OCI-LY7 (cell line): ENCODE measurements around the gene RAPGEF5. TPM values are rescaled to one million over a fixed set of nuclear protein-coding genes. Genes with fewer than 3 reads are reported as not detected.

Experiments
- BruUV-seq: library from RNA; stranded (reverse); fragments of 400-500 nt; replicated peaks from 2 replicates; lab custom pipeline; 2021; lab: Mats Ljungman, UMichigan
- CTCF ChIA-PET: fragments of 300-600 bp; sonication (Branson Sonifier 250); formaldehyde crosslinking; loops from one replicate; lab custom pipeline; 2022; ENCODE audit warnings: antibody characterized with exemption; ENCODE audit not compliant: unreplicated experiment; lab: Charles Lee
- POLR2A ChIA-PET: fragments of 300-600 bp; sonication (Branson Sonifier 250); formaldehyde crosslinking; loops from one replicate; lab custom pipeline; 2022; ENCODE audit warnings: antibody characterized with exemption; lab: Charles Lee
- DNase-seq: peaks from one replicate; pipeline ENCODE4 v3.0.0-alpha.2; 2015; ENCODE audit warnings: low spot score
- H2AFZ ChIP-seq: fragments of 200-600 bp; sonication (generic), shearing (Covaris generic); 2 replicates; pipeline ENCODE4 v1.6.1; 2014; ENCODE audit warnings: mild to moderate bottlenecking, antibody characterized with exemption, low read length, moderate library complexity
- H3K27ac ChIP-seq: fragments of 200-600 bp; sonication (generic); 2 replicates; pipeline ENCODE4 v1.5.1; 2014; ENCODE audit warnings: mixed run types, low read depth, mild to moderate bottlenecking, moderate library complexity, low read length, inconsistent platforms; ENCODE audit not compliant: poor library complexity, severe bottlenecking
- H3K36me3 ChIP-seq: fragments of 200-600 bp; sonication (generic); 2 replicates; pipeline ENCODE4 v1.6.1; 2014; ENCODE audit warnings: mild to moderate bottlenecking, antibody characterized with exemption, low read length, moderate library complexity, mixed read lengths; ENCODE audit not compliant: insufficient read depth
- H3K4me1 ChIP-seq: fragments of 200-600 bp; sonication (generic); 2 replicates; pipeline ENCODE4 v1.5.1; 2014; ENCODE audit warnings: mild to moderate bottlenecking, low read length; ENCODE audit not compliant: insufficient read depth, poor library complexity, severe bottlenecking
- H3K4me2 ChIP-seq: fragments of 200-600 bp; sonication (generic); 2 replicates; pipeline ENCODE4 v1.6.1; 2014; ENCODE audit warnings: mild to moderate bottlenecking, low read length
- H3K4me3 ChIP-seq: fragments of 200-600 bp; sonication (generic); 2 replicates; pipeline ENCODE4 v1.5.1; 2014; ENCODE audit warnings: mild to moderate bottlenecking, low read depth, low read length; ENCODE audit not compliant: poor library complexity, severe bottlenecking
- H3K79me2 ChIP-seq: fragments of 200-600 bp; sonication (generic); 2 replicates; pipeline ENCODE4 v1.6.1; 2016; ENCODE audit warnings: low read depth, mild to moderate bottlenecking, low read length, moderate library complexity, mixed read lengths; ENCODE audit not compliant: insufficient read depth
- H3K9me2 ChIP-seq: fragments of 200-600 bp; sonication (generic); 2 replicates; pipeline ENCODE4 v1.6.1; 2016; ENCODE audit warnings: mild to moderate bottlenecking, low read length, mixed read lengths; ENCODE audit not compliant: insufficient read depth
- H3K9me3 ChIP-seq: fragments of 200-600 bp; sonication (generic); 2 replicates; pipeline ENCODE4 v1.6.1; 2014; ENCODE audit warnings: mild to moderate bottlenecking, mixed run types, low read length, mixed read lengths
- H4K20me1 ChIP-seq: fragments of 200-600 bp; sonication (generic); 2 replicates; pipeline ENCODE4 v1.6.1; 2014; ENCODE audit warnings: mild to moderate bottlenecking, antibody characterized with exemption, low read length, moderate library complexity, mixed read lengths; ENCODE audit not compliant: insufficient read depth
- EZH2phosphoT487 ChIP-seq: fragments of 200-600 bp; sonication (generic); IDR thresholded peaks from 2 replicates; pipeline ENCODE4 v1.6.1; 2018; ENCODE audit warnings: low read depth, borderline replicate concordance, mild to moderate bottlenecking, mixed run types, antibody characterized with exemption, low read length, moderate library complexity, mixed read lengths
- intact Hi-C: fragments of 100-400 bp; cut with micrococcal nuclease; formaldehyde crosslinking; loops from one replicate; pipeline ENCODE4 v1.10.0; 2022; ENCODE audit not compliant: unreplicated experiment
- total RNA-seq, 2 experiments: library from RNA; depleted of rRNA in 1 of 2; stranded (reverse); fragments of >200 nt in 1 of 2; shearing (Covaris generic) in 1 of 2; gene quantifications; 2 replicates each; pipeline ENCODE4 v1.2.3, GENCODE V29; 2014 to 2022
- TF ChIP-seq, protein P1 (sequence below): fragments of 200-600 bp; sonication (generic); conservative IDR thresholded peaks from 2 replicates; pipeline ENCODE4 v1.5.1; 2014; ENCODE audit warnings: mild to moderate bottlenecking, antibody characterized with exemption, low read length, moderate library complexity, mixed read lengths

RAPGEF5 gene
- total RNA-seq, 2 experiments from 2014 or later, result 114 to 115 TPM

GRCh38 chr7:22111661-22112060 lies 245.3 kb downstream of the RAPGEF5 start:
- TF ChIP-seq, protein P1, sequence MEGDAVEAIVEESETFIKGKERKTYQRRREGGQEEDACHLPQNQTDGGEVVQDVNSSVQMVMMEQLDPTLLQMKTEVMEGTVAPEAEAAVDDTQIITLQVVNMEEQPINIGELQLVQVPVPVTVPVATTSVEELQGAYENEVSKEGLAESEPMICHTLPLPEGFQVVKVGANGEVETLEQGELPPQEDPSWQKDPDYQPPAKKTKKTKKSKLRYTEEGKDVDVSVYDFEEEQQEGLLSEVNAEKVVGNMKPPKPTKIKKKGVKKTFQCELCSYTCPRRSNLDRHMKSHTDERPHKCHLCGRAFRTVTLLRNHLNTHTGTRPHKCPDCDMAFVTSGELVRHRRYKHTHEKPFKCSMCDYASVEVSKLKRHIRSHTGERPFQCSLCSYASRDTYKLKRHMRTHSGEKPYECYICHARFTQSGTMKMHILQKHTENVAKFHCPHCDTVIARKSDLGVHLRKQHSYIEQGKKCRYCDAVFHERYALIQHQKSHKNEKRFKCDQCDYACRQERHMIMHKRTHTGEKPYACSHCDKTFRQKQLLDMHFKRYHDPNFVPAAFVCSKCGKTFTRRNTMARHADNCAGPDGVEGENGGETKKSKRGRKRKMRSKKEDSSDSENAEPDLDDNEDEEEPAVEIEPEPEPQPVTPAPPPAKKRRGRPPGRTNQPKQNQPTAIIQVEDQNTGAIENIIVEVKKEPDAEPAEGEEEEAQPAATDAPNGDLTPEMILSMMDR, result no peak
- no peak for TF ChIP-seq EZH2phosphoT487
- no peak overlapping the region for H2AFZ ChIP-seq
- no TSS peak for BruUV-seq
- H3K4me1 ChIP-seq, result no peaks in the 10 kb centered on the region
- H3K27ac ChIP-seq, result no peak overlapping the region
- ChIA-PET CTCF (no interaction called here), POLR2A (interaction anchor here (0.6 to 1.2 kb wide), 2 partner anchors 11 to 363 kb away, joined by 3 read pairs; no protein-coding TSS in a partner anchor)
- no peaks in the 10 kb centered on the region for H3K9me3 ChIP-seq
- no peak overlapping the region for H3K4me2 ChIP-seq
- intact Hi-C loops, result no loop called here
- no peaks in the 10 kb centered on the region for H3K9me2 ChIP-seq
- no peaks in the 10 kb centered on the region for H4K20me1 ChIP-seq
- H3K4me3 ChIP-seq, result no peak overlapping the region
- peaks cover 49% of the 10 kb centered on the region for H3K36me3 ChIP-seq
- no peaks in the 10 kb centered on the region for H3K79me2 ChIP-seq
- no peak for DNase-seq

- Histone ChIP-seq H3K36me3 (peaks cover 45% of the 10 kb centered on the region), H2AFZ (no peak overlapping the region), H4K20me1 (no peaks in the 10 kb centered on the region), H3K27ac (peak overlapping the region; percentile 18), H3K9me2 (no peaks in the 10 kb centered on the region), H3K4me3 (no peak overlapping the region), H3K79me2 (no peaks in the 10 kb centered on the region), H3K4me2 (no peak overlapping the region), H3K4me1 (no peaks in the 10 kb centered on the region), H3K9me3 (no peaks in the 10 kb centered on the region)
- intact Hi-C loops, result loop anchor here (1.0 kb wide), 2 partner anchors 378 to 389 kb away; partner anchors contain the start of gene STEAP1B
- ChIA-PET CTCF (interaction anchor here (1.6 to 1.7 kb wide), 2 partner anchors 27 to 375 kb away, joined by 4 to 5 read pairs; no protein-coding TSS in a partner anchor), POLR2A (interaction anchor here (0.6 to 1.2 kb wide), 2 partner anchors 11 to 18 kb away, joined by 3 to 5 read pairs; no protein-coding TSS in a partner anchor)
- BruUV-seq, result no TSS peak
- no peak for TF ChIP-seq EZH2phosphoT487
- TF ChIP-seq, protein P1, result no peak
- no peak for DNase-seq
Observed at GRCh38 chr7:22110881-22111280, 246.1 kb downstream of the RAPGEF5 start.

GRCh38 chr7:22110227-22110839 lies 246.6 kb downstream of the RAPGEF5 start:
- Histone ChIP-seq H2AFZ (no peak overlapping the region), H3K4me1 (no peaks in the 10 kb centered on the region), H3K36me3 (peaks cover 43% of the 10 kb centered on the region), H3K9me2 (no peaks in the 10 kb centered on the region), H4K20me1 (no peaks in the 10 kb centered on the region), H3K79me2 (no peaks in the 10 kb centered on the region), H3K9me3 (no peaks in the 10 kb centered on the region), H3K4me2 (no peak overlapping the region), H3K4me3 (no peak overlapping the region), H3K27ac (peak overlapping the region; percentile 18)
- TF ChIP-seq EZH2phosphoT487, result no peak
- TF ChIP-seq, protein P1, result peak; percentile 93
- BruUV-seq, result no TSS peak
- CTCF ChIA-PET, result interaction anchor here (0.8 to 1.7 kb wide), 6 partner anchors 27 to 389 kb away, joined by 3 to 5 read pairs (median 4); partner anchors contain the start of gene STEAP1B
- DNase-seq, result peak; percentile 84
- intact Hi-C loops, result loop anchor here (1.0 kb wide), 2 partner anchors 379 to 390 kb away; partner anchors contain the start of gene STEAP1B
- POLR2A ChIA-PET, result interaction anchor here (0.6 to 1.2 kb wide), 3 partner anchors 10 to 386 kb away, joined by 3 to 5 read pairs (median 4); no protein-coding TSS in a partner anchor
